ENCODE results near the gene ARL6IP4. TPM values are rescaled to one million over a fixed set of nuclear protein-coding genes. Genes with fewer than 3 reads are reported as not detected.

ARL6IP4 gene
- total RNA-seq, 1 experiment from 2014 or later = 85.1 TPM

- Histone ChIP-seq H3K9me2 (replicated peaks; ENCODE audit: insufficient read depth, low read length) (no peaks in the 10 kb centered on the region), H3K4me3 (ENCODE audit: low read length) (no peak overlapping the region), H3K9ac (ENCODE audit: low read length) (no peak overlapping the region), H3K79me2 (ENCODE audit: low read length) (no peaks in the 10 kb centered on the region), H3K4me1 (ENCODE audit: low read length) (peaks cover 12% of the 10 kb centered on the region), H3K4me2 (ENCODE audit: low read depth, low read length, poor library complexity, severe bottlenecking) (no peak overlapping the region), H3K9me3 (ENCODE audit: low read length) (no peaks in the 10 kb centered on the region), H3K36me3 (ENCODE audit: insufficient read depth, low read length) (no peaks in the 10 kb centered on the region), H2AFZ (ENCODE audit: low read length) (no peak overlapping the region), H3K27me3 (ENCODE audit: low read length) (no peaks in the 10 kb centered on the region), H3K27ac (ENCODE audit: low read length) (no peak overlapping the region), H4K20me1 (ENCODE audit: insufficient read depth, low read depth, low read length) (no peaks in the 10 kb centered on the region)
- DNase-seq = no peak
Observed at GRCh38 chr12:122964439-122965257, 15.8 kb upstream of the ARL6IP4 start.

- H3K27ac ChIP-seq (ENCODE audit: low read length) = no peak overlapping the region
- H3K27me3 ChIP-seq (ENCODE audit: low read length) = no peaks in the 10 kb centered on the region
- H3K36me3 ChIP-seq (ENCODE audit: insufficient read depth, low read length) = no peaks in the 10 kb centered on the region
- no peak overlapping the region for H2AFZ ChIP-seq (ENCODE audit: low read length)
- peaks cover 12% of the 10 kb centered on the region for H3K4me1 ChIP-seq (ENCODE audit: low read length)
- no peaks in the 10 kb centered on the region for H3K9me3 ChIP-seq (ENCODE audit: low read length)
- no peak for DNase-seq
- H3K79me2 ChIP-seq (ENCODE audit: low read length) = no peaks in the 10 kb centered on the region
- peak overlapping the region; percentile 72 for H3K4me3 ChIP-seq (ENCODE audit: low read length)
- H3K4me2 ChIP-seq (ENCODE audit: low read depth, low read length, poor library complexity, severe bottlenecking) = peak overlapping the region; percentile 88
- no peaks in the 10 kb centered on the region for H3K9me2 ChIP-seq (replicated peaks; ENCODE audit: insufficient read depth, low read length)
- H3K9ac ChIP-seq (ENCODE audit: low read length) = peak overlapping the region; percentile 67
- no peaks in the 10 kb centered on the region for H4K20me1 ChIP-seq (ENCODE audit: insufficient read depth, low read depth, low read length)
Observed at GRCh38 chr12:122965321-122965751, 15.1 kb upstream of the ARL6IP4 start.

- Histone ChIP-seq H3K4me2 (ENCODE audit: low read depth, low read length, poor library complexity, severe bottlenecking) (peak within 1 kb of the TSS; percentile 88), H3K27me3 (ENCODE audit: low read length) (no peaks in the 10 kb centered on the region), H4K20me1 (ENCODE audit: insufficient read depth, low read depth, low read length) (no peaks in the 10 kb centered on the region), H2AFZ (ENCODE audit: low read length) (peak within 1 kb of the TSS; percentile 83), H3K9me2 (replicated peaks; ENCODE audit: insufficient read depth, low read length) (no peaks in the 10 kb centered on the region), H3K4me1 (ENCODE audit: low read length) (peaks cover 12% of the 10 kb centered on the region), H3K79me2 (ENCODE audit: low read length) (no peaks in the 10 kb centered on the region), H3K27ac (ENCODE audit: low read length) (no peak within 1 kb of the TSS), H3K9me3 (ENCODE audit: low read length) (no peaks in the 10 kb centered on the region), H3K9ac (ENCODE audit: low read length) (peak within 1 kb of the TSS; percentile 67), H3K36me3 (ENCODE audit: insufficient read depth, low read length) (no peaks in the 10 kb centered on the region), H3K4me3 (ENCODE audit: low read length) (peak within 1 kb of the TSS; percentile 72)
- DNase-seq = peak; percentile 97
Observed at GRCh38 chr12:122965851-122966742, 14.4 kb upstream of the ARL6IP4 start, which contains the start of gene ABCB9. Gene ABCB9, minus strand, starts transcription at chr12:122966463. Its CDS starts 6,228 bp downstream, at chr12:122960235.

DNA sequence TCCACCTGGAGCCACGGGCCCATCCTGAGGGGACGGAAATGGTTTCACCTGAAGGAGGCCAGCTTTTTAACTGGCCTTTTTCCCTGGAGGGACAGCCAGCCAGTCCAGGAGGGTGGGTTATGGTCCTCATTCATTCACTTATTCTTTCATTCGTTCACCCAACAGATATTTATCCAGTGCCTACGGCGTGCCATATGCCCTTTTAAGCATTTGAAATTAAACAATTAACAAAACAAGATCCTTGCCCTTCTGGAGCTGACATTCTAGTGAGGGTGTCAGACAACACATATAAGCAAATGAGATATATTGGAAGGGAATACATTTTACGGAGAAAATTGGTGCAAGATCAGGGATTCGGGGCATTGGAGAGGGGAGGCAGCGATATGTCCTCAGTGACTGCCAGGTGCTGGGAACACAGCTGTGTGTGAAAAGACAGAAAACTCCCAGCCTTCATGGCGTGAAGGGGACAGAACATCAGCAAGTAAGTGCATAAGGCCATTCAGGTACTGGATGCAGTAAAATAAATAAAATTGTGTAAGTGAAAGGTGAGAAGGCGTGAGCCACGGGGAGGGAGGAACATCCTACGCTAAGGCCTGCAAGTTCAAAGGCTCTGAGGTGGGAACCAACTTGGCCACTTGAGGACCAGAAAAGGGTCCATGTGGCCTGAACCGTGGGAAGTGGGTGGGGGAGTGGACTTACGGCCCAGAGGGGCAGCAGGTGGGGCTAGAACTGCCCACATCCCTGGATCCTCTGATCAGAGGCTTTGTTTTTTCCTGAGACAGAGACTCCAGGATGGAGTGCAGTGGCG lies 13.5 kb upstream of the ARL6IP4 start:
- Histone ChIP-seq H3K4me2 (ENCODE audit: low read depth, low read length, poor library complexity, severe bottlenecking) (no peak overlapping the region), H4K20me1 (ENCODE audit: insufficient read depth, low read depth, low read length) (no peaks in the 10 kb centered on the region), H3K27ac (ENCODE audit: low read length) (no peak overlapping the region), H3K27me3 (ENCODE audit: low read length) (no peaks in the 10 kb centered on the region), H3K36me3 (ENCODE audit: insufficient read depth, low read length) (no peaks in the 10 kb centered on the region), H3K9me2 (replicated peaks; ENCODE audit: insufficient read depth, low read length) (no peaks in the 10 kb centered on the region), H3K4me1 (ENCODE audit: low read length) (peaks cover 9% of the 10 kb centered on the region), H3K79me2 (ENCODE audit: low read length) (no peaks in the 10 kb centered on the region), H3K9me3 (ENCODE audit: low read length) (no peaks in the 10 kb centered on the region), H3K4me3 (ENCODE audit: low read length) (no peak overlapping the region), H3K9ac (ENCODE audit: low read length) (no peak overlapping the region), H2AFZ (ENCODE audit: low read length) (no peak overlapping the region)
- DNase-seq = no peak

GRCh38 chr12:122968104-122968503 lies 12.4 kb upstream of the ARL6IP4 start:
- H4K20me1 ChIP-seq (ENCODE audit: insufficient read depth, low read depth, low read length) = no peaks in the 10 kb centered on the region
- H3K27ac ChIP-seq (ENCODE audit: low read length) = no peak overlapping the region
- peaks cover 9% of the 10 kb centered on the region for H3K4me1 ChIP-seq (ENCODE audit: low read length)
- H3K27me3 ChIP-seq (ENCODE audit: low read length) = no peaks in the 10 kb centered on the region
- no peak overlapping the region for H3K4me2 ChIP-seq (ENCODE audit: low read depth, low read length, poor library complexity, severe bottlenecking)
- no peak overlapping the region for H3K4me3 ChIP-seq (ENCODE audit: low read length)
- H3K36me3 ChIP-seq (ENCODE audit: insufficient read depth, low read length) = no peaks in the 10 kb centered on the region
- H3K9me3 ChIP-seq (ENCODE audit: low read length) = no peaks in the 10 kb centered on the region
- no peak overlapping the region for H2AFZ ChIP-seq (ENCODE audit: low read length)
- H3K9me2 ChIP-seq (replicated peaks; ENCODE audit: insufficient read depth, low read length) = no peaks in the 10 kb centered on the region
- H3K79me2 ChIP-seq (ENCODE audit: low read length) = no peaks in the 10 kb centered on the region
- DNase-seq = no peak
- H3K9ac ChIP-seq (ENCODE audit: low read length) = no peak overlapping the region

- H3K9ac ChIP-seq (ENCODE audit: low read length) = no peak overlapping the region
- H3K4me3 ChIP-seq (ENCODE audit: low read length) = no peak overlapping the region
- no peak overlapping the region for H2AFZ ChIP-seq (ENCODE audit: low read length)
- H3K27ac ChIP-seq (ENCODE audit: low read length) = no peak overlapping the region
- no peaks in the 10 kb centered on the region for H4K20me1 ChIP-seq (ENCODE audit: insufficient read depth, low read depth, low read length)
- H3K4me1 ChIP-seq (ENCODE audit: low read length) = peaks cover 16% of the 10 kb centered on the region
- no peaks in the 10 kb centered on the region for H3K27me3 ChIP-seq (ENCODE audit: low read length)
- H3K9me2 ChIP-seq (replicated peaks; ENCODE audit: insufficient read depth, low read length) = no peaks in the 10 kb centered on the region
- H3K9me3 ChIP-seq (ENCODE audit: low read length) = no peaks in the 10 kb centered on the region
- H3K79me2 ChIP-seq (ENCODE audit: low read length) = no peaks in the 10 kb centered on the region
- H3K36me3 ChIP-seq (ENCODE audit: insufficient read depth, low read length) = no peaks in the 10 kb centered on the region
- H3K4me2 ChIP-seq (ENCODE audit: low read depth, low read length, poor library complexity, severe bottlenecking) = no peak overlapping the region
- no peak for DNase-seq
Observed at GRCh38 chr12:122969676-122970075, 10.8 kb upstream of the ARL6IP4 start.

- Histone ChIP-seq H4K20me1 (ENCODE audit: insufficient read depth, low read depth, low read length) (no peaks in the 10 kb centered on the region), H3K4me2 (ENCODE audit: low read depth, low read length, poor library complexity, severe bottlenecking) (peak overlapping the region; percentile 100), H3K9me2 (replicated peaks; ENCODE audit: insufficient read depth, low read length) (no peaks in the 10 kb centered on the region), H3K4me3 (ENCODE audit: low read length) (peak overlapping the region; percentile 100), H3K9ac (ENCODE audit: low read length) (peak overlapping the region; percentile 100), H3K27ac (ENCODE audit: low read length) (peak overlapping the region; percentile 94), H3K36me3 (ENCODE audit: insufficient read depth, low read length) (no peaks in the 10 kb centered on the region), H3K9me3 (ENCODE audit: low read length) (no peaks in the 10 kb centered on the region), H3K4me1 (ENCODE audit: low read length) (peaks cover 31% of the 10 kb centered on the region), H3K27me3 (ENCODE audit: low read length) (no peaks in the 10 kb centered on the region), H2AFZ (ENCODE audit: low read length) (peak overlapping the region; percentile 100), H3K79me2 (ENCODE audit: low read length) (peaks cover 24% of the 10 kb centered on the region)
- DNase-seq = peak; percentile 99
Observed at GRCh38 chr12:122974274-122974891, 6.1 kb upstream of the ARL6IP4 start.

Measured in Karpas-422 (cell line).